Chondrocyte (in vitro differentiated cells): ENCODE data around the gene C12orf43. TPM values are rescaled to one million over a fixed set of nuclear protein-coding genes. Genes with fewer than 3 reads are reported as not detected.

Source experiments
- DNase-seq: peaks from one replicate; pipeline ENCODE4 v3.0.0; 2021; ENCODE audit warnings: mixed read lengths, low spot score
- H3K27ac Mint-ChIP-seq: one replicate; pipeline ENCODE4 v1.8.0; 2021; ENCODE audit warnings: mild to moderate bottlenecking, moderate library complexity, mixed read lengths; ENCODE audit not compliant: unreplicated experiment
- H3K27me3 Mint-ChIP-seq: 2 replicates; pipeline ENCODE4 v1.8.0; 2021; ENCODE audit warnings: low read depth, mixed read lengths
- H3K36me3 Mint-ChIP-seq: 2 replicates; pipeline ENCODE4 v1.8.0; 2021; ENCODE audit warnings: low read depth, mixed read lengths
- H3K4me1 Mint-ChIP-seq: 2 replicates; pipeline ENCODE4 v1.8.0; 2021; ENCODE audit warnings: low read depth, mild to moderate bottlenecking, mixed read lengths
- H3K4me3 Mint-ChIP-seq: one replicate; pipeline ENCODE4 v1.8.0; 2021; ENCODE audit warnings: mild to moderate bottlenecking, moderate library complexity, mixed read lengths; ENCODE audit not compliant: unreplicated experiment
- H3K9me3 Mint-ChIP-seq: 2 replicates; pipeline ENCODE4 v1.8.0; 2021; ENCODE audit warnings: low read depth, mixed read lengths
- CTCF ChIP-seq: fragments of 200-600 bp; sonication (generic); IDR thresholded peaks from 2 replicates; pipeline ENCODE4 v1.5.0; 2021; ENCODE audit warnings: antibody characterized with exemption, mild to moderate bottlenecking, moderate library complexity
- total RNA-seq: library from RNA; stranded (reverse); gene quantifications from 3 replicates; pipeline ENCODE4 v1.2.1, GENCODE V29; 2021

Gene C12orf43
- total RNA-seq, 1 donor from 2014 or later, result 14.1 TPM

- no peak for DNase-seq
- no peaks in the 10 kb centered on the region for H3K27me3 Mint-ChIP-seq
- no peaks in the 10 kb centered on the region for H3K4me1 Mint-ChIP-seq
- H3K27ac Mint-ChIP-seq, result no peak overlapping the region
- no peaks in the 10 kb centered on the region for H3K36me3 Mint-ChIP-seq
- H3K9me3 Mint-ChIP-seq, result no peaks in the 10 kb centered on the region
- TF ChIP-seq CTCF, result no peak
- no peak overlapping the region for H3K4me3 Mint-ChIP-seq
These were observed 36.2 kb downstream of the C12orf43 start for GRCh38 chr12:120979862-120980696.

GRCh38 chr12:120979220-120979861 lies 36.9 kb downstream of the C12orf43 start:
- H3K9me3 Mint-ChIP-seq, result no peaks in the 10 kb centered on the region
- no peaks in the 10 kb centered on the region for H3K4me1 Mint-ChIP-seq
- DNase-seq, result no peak
- no peaks in the 10 kb centered on the region for H3K27me3 Mint-ChIP-seq
- H3K4me3 Mint-ChIP-seq, result no peak overlapping the region
- no peak overlapping the region for H3K27ac Mint-ChIP-seq
- no peaks in the 10 kb centered on the region for H3K36me3 Mint-ChIP-seq
- TF ChIP-seq CTCF, result no peak

GRCh38 chr12:120978296-120979219 lies 37.7 kb downstream of the C12orf43 start, which contains the start of gene HNF1A:
TSS of gene HNF1A (plus strand) at chr12:120978543. CDS start at chr12:120978769, 226 bp downstream.
- H3K9me3 Mint-ChIP-seq, result no peaks in the 10 kb centered on the region
- no peaks in the 10 kb centered on the region for H3K36me3 Mint-ChIP-seq
- no peak within 1 kb of the TSS for H3K27ac Mint-ChIP-seq
- no peak within 1 kb of the TSS for H3K4me3 Mint-ChIP-seq
- TF ChIP-seq CTCF, result no peak
- DNase-seq, result no peak
- H3K27me3 Mint-ChIP-seq, result no peaks in the 10 kb centered on the region
- H3K4me1 Mint-ChIP-seq, result no peaks in the 10 kb centered on the region

- DNase-seq, result no peak
- Mint-ChIP-seq H3K36me3 (no peaks in the 10 kb centered on the region), H3K9me3 (no peaks in the 10 kb centered on the region), H3K4me3 (no peak overlapping the region), H3K27ac (no peak overlapping the region), H3K27me3 (no peaks in the 10 kb centered on the region), H3K4me1 (peaks cover 4% of the 10 kb centered on the region)
- TF ChIP-seq CTCF, result no peak
These were observed 38.6 kb downstream of the C12orf43 start for GRCh38 chr12:120977531-120978295.
